GM13977 (cell line): ENCODE data around the gene AMER2.

Experiments used
- DNase-seq: peaks from one replicate; pipeline ENCODE4 v3.0.0; 2012; ENCODE audit warnings: low spot score
- CTCF ChIP-seq: IDR thresholded peaks from 2 replicates; pipeline ENCODE4 v1.5.1; 2012; ENCODE audit warnings: mild to moderate bottlenecking, control low read depth; ENCODE audit not compliant: insufficient read depth; ENCODE audit errors: extremely low read depth, missing control alignments
- in situ Hi-C: fragments of 300-500 bp; cut with MboI; formaldehyde crosslinking; loops from one replicate; pipeline ENCODE4 v1.12.0; 2022; ENCODE audit warnings: low sequenced_read_pairs, low pct_unique_long_range_greater_than_20kb, mixed read lengths, inconsistent platforms; ENCODE audit not compliant: unreplicated experiment

Gene AMER2

GRCh38 chr13:25213715-25214114, 41.6 kb upstream of the AMER2 start:
- in situ Hi-C loops, result no loop called here
- no peak for TF ChIP-seq CTCF
- no peak for DNase-seq

GRCh38 chr13:25210842-25211569, 38.9 kb upstream of the AMER2 start:
- DNase-seq, result no peak
- in situ Hi-C loops, result no loop called here
- no peak for TF ChIP-seq CTCF

- no peak for TF ChIP-seq CTCF
- in situ Hi-C loops, result no loop called here
- no peak for DNase-seq
These were observed 35.3 kb upstream of the AMER2 start for GRCh38 chr13:25207291-25207810.

GRCh38 chr13:25204863-25205262, 32.8 kb upstream of the AMER2 start:
- DNase-seq, result no peak
- in situ Hi-C loops, result no loop called here
- no peak for TF ChIP-seq CTCF

GRCh38 chr13:25203127-25203740, 31.1 kb upstream of the AMER2 start:
- in situ Hi-C loops, result no loop called here
- no peak for DNase-seq
- no peak for TF ChIP-seq CTCF

- in situ Hi-C loops, result no loop called here
- no peak for TF ChIP-seq CTCF
- no peak for DNase-seq
These were observed 28.7 kb upstream of the AMER2 start for GRCh38 chr13:25200783-25201182.
